RCC 7860 (cell line): ENCODE results near the gene LRCH2.
"Not testable (repeated sequence)": the region's sequence is repeated elsewhere in the genome, so short reads cannot be mapped to it uniquely, and the experiment has no call there.

Experiments
- DNase-seq: peaks from one replicate; pipeline ENCODE4 v3.0.0-alpha.2; 2015; ENCODE audit warnings: low spot score
- FAIRE-seq: peaks from 2 replicates; lab custom pipeline; 2012; peaks lifted over from hg19 to GRCh38; lab: Jason Lieb, UNC

Gene LRCH2

GRCh38 chrX:115209547-115209946 is 24.3 kb downstream of the LRCH2 start:
- DNase-seq, FAIRE-seq: not testable (repeated sequence)

GRCh38 chrX:115204040-115204439 is 29.9 kb downstream of the LRCH2 start:
- FAIRE-seq, result no peak
- no peak for DNase-seq

GRCh38 chrX:115192244-115192700 is 41.6 kb downstream of the LRCH2 start:
- FAIRE-seq (no peak), DNase-seq (no peak)

- FAIRE-seq, result no peak
- DNase-seq, result no peak
These were observed 42.2 kb downstream of the LRCH2 start for GRCh38 chrX:115191490-115192243.

GRCh38 chrX:115190636-115191489 is 43.0 kb downstream of the LRCH2 start:
- no peak for FAIRE-seq

GRCh38 chrX:115189646-115190635 is 44.0 kb downstream of the LRCH2 start:
- DNase-seq, result no peak
- FAIRE-seq, result no peak

More at GRCh38 chrX:115190636-115191489, 43.0 kb downstream of the LRCH2 start:
- no peak for DNase-seq

GRCh38 chrX:115189110-115189509 is 44.8 kb downstream of the LRCH2 start, which contains the start of gene RBMXL3:
TSS of gene RBMXL3 (plus strand) at chrX:115189410. CDS start at chrX:115189442, 32 bp downstream.
- no peak for FAIRE-seq
- no peak for DNase-seq

- DNase-seq, result no peak
- no peak for FAIRE-seq
These were observed 49.9 kb downstream of the LRCH2 start for GRCh38 chrX:115183980-115184379.

GRCh38 chrX:115178473-115178872 is 55.4 kb downstream of the LRCH2 start:
- no peak for FAIRE-seq
- no peak for DNase-seq

- FAIRE-seq (no peak), DNase-seq (no peak)
These were observed 56.0 kb downstream of the LRCH2 start for GRCh38 chrX:115177932-115178331.

GRCh38 chrX:115174548-115174947 is 59.3 kb downstream of the LRCH2 start:
- DNase-seq (no peak), FAIRE-seq (no peak)

- FAIRE-seq (no peak), DNase-seq (no peak)
These were observed 60.7 kb downstream of the LRCH2 start for GRCh38 chrX:115173181-115173580.

- FAIRE-seq (peak; percentile 87), DNase-seq (peak; percentile 8)
These were observed 86.7 kb downstream of the LRCH2 start for GRCh38 chrX:115147220-115147619.

- no peak for FAIRE-seq
- no peak for DNase-seq
These were observed 91.8 kb downstream of the LRCH2 start for GRCh38 chrX:115142057-115142456.

GRCh38 chrX:115138040-115138439 is 95.9 kb downstream of the LRCH2 start:
- no peak for DNase-seq
- FAIRE-seq, result no peak

GRCh38 chrX:115134382-115134781 is 99.5 kb downstream of the LRCH2 start:
- DNase-seq (no peak), FAIRE-seq (no peak)

- DNase-seq (no peak), FAIRE-seq (no peak)
These were observed 121.5 kb downstream of the LRCH2 start for GRCh38 chrX:115112411-115112810.

- DNase-seq (no peak), FAIRE-seq (no peak)
These were observed 135.0 kb downstream of the LRCH2 start for GRCh38 chrX:115098897-115099296.

- FAIRE-seq, result no peak
- DNase-seq, result no peak
These were observed 140.7 kb downstream of the LRCH2 start for GRCh38 chrX:115093191-115093590.

- DNase-seq (no peak), FAIRE-seq (no peak)
These were observed 144.5 kb downstream of the LRCH2 start for GRCh38 chrX:115089419-115089818.

- no peak for DNase-seq
- FAIRE-seq, result no peak
These were observed 165.0 kb downstream of the LRCH2 start for GRCh38 chrX:115068896-115069295.
